B cell (primary cell): ENCODE measurements around the gene DPP4. TPM values are rescaled to one million over a fixed set of nuclear protein-coding genes. Genes with fewer than 3 reads are reported as not detected.

ENCODE experiments used
- ATAC-seq: fragments of 200-7000 bp; cut with Tn5 transposase; one replicate; pipeline ENCODE4 v1.10.0; 2021; ENCODE audit warnings: low read depth, mild to moderate bottlenecking, moderate number of reproducible peaks, moderate library complexity
- CTCF ChIA-PET: fragments of 350-600 bp; sonication (Branson Sonifier 250); formaldehyde crosslinking; loops from one replicate; lab custom pipeline; 2021; ENCODE audit warnings: antibody characterized with exemption, inconsistent platforms; lab: Charles Lee
- POLR2A ChIA-PET: fragments of 350-600 bp; sonication (Branson Sonifier 250); formaldehyde crosslinking; loops from one replicate; lab custom pipeline; 2021; ENCODE audit warnings: antibody characterized with exemption; lab: Charles Lee
- DNase-seq: peaks from one replicate; pipeline ENCODE4 v3.0.0; 2013
- H2AFZ ChIP-seq: 2 replicates; pipeline ENCODE4 v1.6.1; 2012; ENCODE audit warnings: mild to moderate bottlenecking, low read depth, low read length; ENCODE audit not compliant: insufficient read depth, poor library complexity, severe bottlenecking
- H3K27ac ChIP-seq, 2 donors: 1 replicate in 1 of 2; 2 replicates in 1 of 2; pipeline ENCODE4 v1.5.1; 2012 to 2013; ENCODE audit warnings: low read length in 2 of 2, mild to moderate bottlenecking in 2 of 2, moderate library complexity in 1 of 2
- H3K27me3 ChIP-seq, 4 experiments: fragments of 200-600 bp in 1 of 4; sonication (generic) in 1 of 4; replicated peaks in 1 of 4; 1 replicate in 2 of 4; 2 replicates in 2 of 4; pipeline versions ENCODE4 v1.6.1 to v1.7.0; 2013 to 2016; ENCODE audit warnings: low read length in 3 of 4, mild to moderate bottlenecking in 2 of 4, mixed read lengths in 1 of 4, moderate library complexity in 1 of 4; ENCODE audit not compliant: insufficient read depth in 4 of 4, control insufficient read depth in 3 of 4; ENCODE audit errors: control extremely low read depth in 1 of 4
- H3K36me3 ChIP-seq, 2 experiments: replicated peaks in 1 of 2; 1 replicate in 1 of 2; 2 replicates in 1 of 2; pipeline versions ENCODE4 v1.6.1 to v1.7.1; 2013; ENCODE audit warnings: low read length in 1 of 2; ENCODE audit not compliant: insufficient read depth in 2 of 2, control insufficient read depth in 1 of 2; ENCODE audit errors: control extremely low read depth in 1 of 2, extremely low read depth in 1 of 2
- H3K4me1 ChIP-seq, 2 donors: fragments of 200-600 bp in 1 of 2; sonication (generic) in 1 of 2; 1 replicate in 1 of 2; 2 replicates in 1 of 2; pipeline versions ENCODE4 v1.5.1 to v1.6.1; 2013 to 2017; ENCODE audit warnings: low read length in 2 of 2; ENCODE audit not compliant: control insufficient read depth in 2 of 2, insufficient read depth in 2 of 2
- H3K4me2 ChIP-seq: replicated peaks from 2 replicates; pipeline ENCODE3; 2012; ENCODE audit warnings: mild to moderate bottlenecking, low read depth, low read length; ENCODE audit not compliant: poor library complexity, severe bottlenecking
- H3K4me3 ChIP-seq, 5 experiments: fragments of 200-600 bp in 1 of 5; sonication (generic) in 1 of 5; 1 replicate in 3 of 5; 2 replicates in 2 of 5; pipeline versions ENCODE4 v1.5.1 to v1.7.0; 2011 to 2016; ENCODE audit warnings: low read length in 4 of 5, mild to moderate bottlenecking in 4 of 5, low read depth in 2 of 5, control low read depth in 1 of 5, moderate library complexity in 1 of 5; ENCODE audit not compliant: insufficient read depth in 1 of 5; ENCODE audit errors: control extremely low read depth in 1 of 5, extremely low read depth in 1 of 5
- H3K79me2 ChIP-seq: fragments of 200-600 bp; sonication (generic); one replicate; pipeline ENCODE4 v1.6.0; 2016; ENCODE audit warnings: low read length; ENCODE audit not compliant: control insufficient read depth, insufficient read depth
- H3K9ac ChIP-seq: fragments of 200-600 bp; sonication (generic); 2 replicates; pipeline ENCODE4 v1.6.1; 2017; ENCODE audit warnings: mild to moderate bottlenecking, low read length, moderate library complexity
- H3K9me3 ChIP-seq, 3 donors: one replicate each; pipeline versions ENCODE4 v1.6.1 to v1.7.1; 2013; ENCODE audit warnings: low read length in 2 of 3; ENCODE audit not compliant: control insufficient read depth in 2 of 3, insufficient read depth in 1 of 3; ENCODE audit errors: control extremely low read depth in 1 of 3
- H4K20me1 ChIP-seq: 2 replicates; pipeline ENCODE4 v1.6.0; 2012; ENCODE audit warnings: mild to moderate bottlenecking, low read length; ENCODE audit not compliant: insufficient read depth, control insufficient read depth, poor library complexity, severe bottlenecking
- H3K27ac Mint-ChIP-seq: one replicate; pipeline ENCODE4 v1.8.0; 2021; ENCODE audit warnings: mixed read lengths
- H3K27me3 Mint-ChIP-seq: one replicate; pipeline ENCODE4 v1.8.0; 2021; ENCODE audit warnings: mixed read lengths
- H3K4me1 Mint-ChIP-seq: one replicate; pipeline ENCODE4 v1.8.0; 2021; ENCODE audit warnings: mixed read lengths
- H3K4me3 Mint-ChIP-seq: one replicate; pipeline ENCODE4 v1.8.0; 2021; ENCODE audit warnings: mixed read lengths
- H3K9me3 Mint-ChIP-seq: one replicate; pipeline ENCODE4 v1.8.0; 2022; ENCODE audit warnings: mixed read lengths; ENCODE audit not compliant: insufficient read depth
- EZH2 ChIP-seq: IDR thresholded peaks from 2 replicates; pipeline ENCODE4 v1.6.1; 2012; ENCODE audit warnings: borderline replicate concordance, low read depth, mild to moderate bottlenecking, moderate library complexity, low read length; ENCODE audit not compliant: insufficient read depth, poor library complexity, severe bottlenecking
- WGBS: methylation state at CpG from one replicate; pipeline ENCODE4 v1.1.5; 2013; ENCODE audit warnings: missing lambda C conversion rate; ENCODE audit not compliant: insufficient coverage; 5-methylcytosine and 5-hydroxymethylcytosine counted together
- intact Hi-C: fragments of 100-400 bp; cut with micrococcal nuclease; formaldehyde crosslinking; loops from one replicate; pipeline ENCODE4 v1.10.0; 2022
- polyA plus RNA-seq: library from polyadenylated mRNA; depleted of rRNA; stranded (reverse); fragments of >200 nt; gene quantifications from 2 replicates; pipeline ENCODE4 v1.2.3, GENCODE V29; 2012
- total RNA-seq, 2 donors: library from RNA; stranded (reverse); fragments of 120-200 nt in 1 of 2; gene quantifications; 1 replicate in 1 of 2; 2 replicates in 1 of 2; pipeline versions ENCODE4 v1.2.3 to v1.2.4, GENCODE V29; 2013 to 2022
- TF ChIP-seq, protein P1 (sequence below): fragments of 200-600 bp; IDR thresholded peaks from one replicate; pipeline ENCODE4 v1.8.0; 2022; ENCODE audit warnings: antibody characterized with exemption, mild to moderate bottlenecking

Gene DPP4
- total and polyA plus RNA-seq, 2 donors (not counting 1 experiment from before 2014, with no cell fraction given), result 0.18 to 1.2 TPM

DNA sequence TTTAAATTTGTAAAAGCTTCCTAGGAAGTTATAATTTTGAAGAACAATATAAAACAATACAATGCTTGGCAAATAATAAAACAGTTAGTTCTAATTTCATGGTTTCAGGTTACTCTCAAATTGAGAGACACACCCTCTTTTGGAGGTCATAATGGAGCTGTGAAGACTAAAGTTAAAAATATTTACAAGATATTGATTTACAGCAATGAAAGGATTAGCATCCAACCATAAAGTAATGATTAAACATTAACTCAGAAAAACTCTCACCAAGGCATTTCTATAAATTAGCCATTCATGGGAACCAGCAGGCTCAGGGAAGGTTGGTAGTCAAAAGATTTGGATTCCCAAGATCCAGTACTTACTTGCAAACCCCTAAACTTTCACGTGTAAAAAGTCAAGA lies 6.4 kb downstream of the DPP4 start:
- Mint-ChIP-seq H3K27ac (no peak overlapping the region), H3K9me3 (no peaks in the 10 kb centered on the region), H3K4me3 (no peak overlapping the region), H3K4me1 (peaks cover 18% of the 10 kb centered on the region), H3K27me3 (peaks cover 15% of the 10 kb centered on the region)
- no peak overlapping the region for H3K27ac ChIP-seq
- ATAC-seq (no peak), DNase-seq (no peak)
- H2AFZ ChIP-seq, result no peak overlapping the region
- H3K9me3 ChIP-seq, result no peaks in the 10 kb centered on the region
- H3K27me3 ChIP-seq, result peaks cover 0 to 3% (median 0%) of the 10 kb centered on the region in 4 experiments
- no peaks in the 10 kb centered on the region for H3K36me3 ChIP-seq
- TF ChIP-seq, protein P1, sequence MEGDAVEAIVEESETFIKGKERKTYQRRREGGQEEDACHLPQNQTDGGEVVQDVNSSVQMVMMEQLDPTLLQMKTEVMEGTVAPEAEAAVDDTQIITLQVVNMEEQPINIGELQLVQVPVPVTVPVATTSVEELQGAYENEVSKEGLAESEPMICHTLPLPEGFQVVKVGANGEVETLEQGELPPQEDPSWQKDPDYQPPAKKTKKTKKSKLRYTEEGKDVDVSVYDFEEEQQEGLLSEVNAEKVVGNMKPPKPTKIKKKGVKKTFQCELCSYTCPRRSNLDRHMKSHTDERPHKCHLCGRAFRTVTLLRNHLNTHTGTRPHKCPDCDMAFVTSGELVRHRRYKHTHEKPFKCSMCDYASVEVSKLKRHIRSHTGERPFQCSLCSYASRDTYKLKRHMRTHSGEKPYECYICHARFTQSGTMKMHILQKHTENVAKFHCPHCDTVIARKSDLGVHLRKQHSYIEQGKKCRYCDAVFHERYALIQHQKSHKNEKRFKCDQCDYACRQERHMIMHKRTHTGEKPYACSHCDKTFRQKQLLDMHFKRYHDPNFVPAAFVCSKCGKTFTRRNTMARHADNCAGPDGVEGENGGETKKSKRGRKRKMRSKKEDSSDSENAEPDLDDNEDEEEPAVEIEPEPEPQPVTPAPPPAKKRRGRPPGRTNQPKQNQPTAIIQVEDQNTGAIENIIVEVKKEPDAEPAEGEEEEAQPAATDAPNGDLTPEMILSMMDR, result no peak
- no peak for TF ChIP-seq EZH2
- POLR2A ChIA-PET, result no interaction called here
- intact Hi-C loops, result no loop called here
- no peak overlapping the region for H3K9ac ChIP-seq
- H4K20me1 ChIP-seq, result no peaks in the 10 kb centered on the region
- WGBS, result no CpG with 5 or more reads among the region's 1 CpG
- H3K4me2 ChIP-seq, result no peak overlapping the region
- CTCF ChIA-PET, result no interaction called here
- no peak overlapping the region for H3K4me3 ChIP-seq
- H3K79me2 ChIP-seq, result no peaks in the 10 kb centered on the region
- peaks cover 14 to 16% of the 10 kb centered on the region in 2 donors for H3K4me1 ChIP-seq

DNA sequence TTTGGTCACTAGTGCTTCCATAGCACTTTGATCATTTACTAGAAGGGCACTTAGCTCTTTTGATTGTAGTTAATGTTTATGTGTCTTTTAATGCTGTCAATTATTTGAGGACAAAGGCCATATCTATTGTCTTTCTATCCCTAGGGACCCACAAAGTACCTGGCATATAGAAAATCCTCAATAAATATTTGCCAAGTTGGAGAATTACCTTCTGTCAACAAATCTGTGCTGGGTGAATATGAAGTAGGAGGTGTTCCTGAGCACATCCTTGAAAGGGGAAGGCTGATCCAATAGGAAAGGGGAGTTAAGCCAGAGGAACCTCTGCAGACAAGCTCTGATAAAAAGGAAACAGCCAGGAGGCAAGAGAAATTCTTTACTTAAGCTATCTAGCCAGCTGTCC lies 8.2 kb downstream of the DPP4 start:
- H3K36me3 ChIP-seq, result no peaks in the 10 kb centered on the region
- H3K9me3 ChIP-seq, result no peaks in the 10 kb centered on the region
- TF ChIP-seq, protein P1, result no peak
- no peak for TF ChIP-seq EZH2
- H3K4me2 ChIP-seq, result no peak overlapping the region
- H3K4me1 ChIP-seq, result peaks cover 11 to 16% of the 10 kb centered on the region in 2 donors
- H3K4me3 Mint-ChIP-seq, result no peak overlapping the region
- no peak overlapping the region for H2AFZ ChIP-seq
- peaks cover 21% of the 10 kb centered on the region for H3K4me1 Mint-ChIP-seq
- no peaks in the 10 kb centered on the region for H3K27me3 ChIP-seq
- H3K9ac ChIP-seq, result no peak overlapping the region
- intact Hi-C loops, result no loop called here
- CTCF ChIA-PET, result no interaction called here
- no peaks in the 10 kb centered on the region for H3K79me2 ChIP-seq
- H3K27me3 Mint-ChIP-seq, result peaks cover 5% of the 10 kb centered on the region
- POLR2A ChIA-PET, result no interaction called here
- H3K4me3 ChIP-seq, result no peak overlapping the region
- no peak overlapping the region for H3K27ac ChIP-seq
- H3K27ac Mint-ChIP-seq, result no peak overlapping the region
- DNase-seq (no peak), ATAC-seq (no peak)
- no peaks in the 10 kb centered on the region for H3K9me3 Mint-ChIP-seq
- no peaks in the 10 kb centered on the region for H4K20me1 ChIP-seq
